ENCODE results near the gene CCDC15. TPM values are rescaled to one million over a fixed set of nuclear protein-coding genes. Genes with fewer than 3 reads are reported as not detected.

Gene CCDC15
- total RNA-seq, 1 donor from 2014 or later: not detected

DNA sequence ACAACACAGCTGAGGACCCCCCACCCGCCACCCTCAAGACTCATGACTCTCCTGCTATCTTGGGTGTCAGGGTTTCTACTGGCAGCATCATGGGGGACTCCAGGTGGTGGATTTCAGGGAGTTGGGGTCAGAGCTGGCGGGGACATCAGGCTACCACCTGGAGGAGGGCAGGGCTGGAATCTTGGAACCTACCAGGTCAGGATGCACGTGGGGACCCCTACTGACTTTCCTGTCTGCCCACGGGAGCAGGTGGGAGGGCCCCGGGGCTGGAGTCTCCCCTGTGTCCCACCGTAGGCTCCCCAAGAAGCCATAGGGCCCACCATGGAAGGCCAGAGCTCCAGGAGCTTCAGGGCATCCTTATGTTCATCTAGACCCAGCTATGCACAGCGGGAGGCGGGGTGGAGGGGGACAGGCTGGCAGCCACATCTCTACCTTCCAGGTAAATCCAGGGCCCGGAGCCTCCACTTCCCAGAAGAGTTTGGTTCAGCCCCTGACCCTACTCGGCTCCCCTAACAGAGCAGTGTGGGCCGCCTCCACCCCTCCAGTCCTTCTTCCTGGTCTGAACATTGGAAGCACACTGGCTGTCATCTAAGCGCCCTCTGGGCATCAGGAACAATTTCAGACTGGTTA lies 119.1 kb downstream of the CCDC15 start:
- no peaks in the 10 kb centered on the region for H3K9me3 ChIP-seq
- H3K27me3 ChIP-seq: no peaks in the 10 kb centered on the region
- no peak for DNase-seq (ENCODE audit: low spot score in 2 of 2)
- intact Hi-C loops (cut with DNase I): no loop called here
- no peaks in the 10 kb centered on the region for H3K4me1 ChIP-seq
- H3K27ac ChIP-seq: peak overlapping the region in 1 of 2 donors; percentile 18
- H3K4me3 ChIP-seq: no peak overlapping the region
- H3K36me3 ChIP-seq: no peaks in the 10 kb centered on the region
- TF ChIP-seq, protein P1, sequence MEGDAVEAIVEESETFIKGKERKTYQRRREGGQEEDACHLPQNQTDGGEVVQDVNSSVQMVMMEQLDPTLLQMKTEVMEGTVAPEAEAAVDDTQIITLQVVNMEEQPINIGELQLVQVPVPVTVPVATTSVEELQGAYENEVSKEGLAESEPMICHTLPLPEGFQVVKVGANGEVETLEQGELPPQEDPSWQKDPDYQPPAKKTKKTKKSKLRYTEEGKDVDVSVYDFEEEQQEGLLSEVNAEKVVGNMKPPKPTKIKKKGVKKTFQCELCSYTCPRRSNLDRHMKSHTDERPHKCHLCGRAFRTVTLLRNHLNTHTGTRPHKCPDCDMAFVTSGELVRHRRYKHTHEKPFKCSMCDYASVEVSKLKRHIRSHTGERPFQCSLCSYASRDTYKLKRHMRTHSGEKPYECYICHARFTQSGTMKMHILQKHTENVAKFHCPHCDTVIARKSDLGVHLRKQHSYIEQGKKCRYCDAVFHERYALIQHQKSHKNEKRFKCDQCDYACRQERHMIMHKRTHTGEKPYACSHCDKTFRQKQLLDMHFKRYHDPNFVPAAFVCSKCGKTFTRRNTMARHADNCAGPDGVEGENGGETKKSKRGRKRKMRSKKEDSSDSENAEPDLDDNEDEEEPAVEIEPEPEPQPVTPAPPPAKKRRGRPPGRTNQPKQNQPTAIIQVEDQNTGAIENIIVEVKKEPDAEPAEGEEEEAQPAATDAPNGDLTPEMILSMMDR (IDR thresholded peaks at IDR 0.05): no peak

DNA sequence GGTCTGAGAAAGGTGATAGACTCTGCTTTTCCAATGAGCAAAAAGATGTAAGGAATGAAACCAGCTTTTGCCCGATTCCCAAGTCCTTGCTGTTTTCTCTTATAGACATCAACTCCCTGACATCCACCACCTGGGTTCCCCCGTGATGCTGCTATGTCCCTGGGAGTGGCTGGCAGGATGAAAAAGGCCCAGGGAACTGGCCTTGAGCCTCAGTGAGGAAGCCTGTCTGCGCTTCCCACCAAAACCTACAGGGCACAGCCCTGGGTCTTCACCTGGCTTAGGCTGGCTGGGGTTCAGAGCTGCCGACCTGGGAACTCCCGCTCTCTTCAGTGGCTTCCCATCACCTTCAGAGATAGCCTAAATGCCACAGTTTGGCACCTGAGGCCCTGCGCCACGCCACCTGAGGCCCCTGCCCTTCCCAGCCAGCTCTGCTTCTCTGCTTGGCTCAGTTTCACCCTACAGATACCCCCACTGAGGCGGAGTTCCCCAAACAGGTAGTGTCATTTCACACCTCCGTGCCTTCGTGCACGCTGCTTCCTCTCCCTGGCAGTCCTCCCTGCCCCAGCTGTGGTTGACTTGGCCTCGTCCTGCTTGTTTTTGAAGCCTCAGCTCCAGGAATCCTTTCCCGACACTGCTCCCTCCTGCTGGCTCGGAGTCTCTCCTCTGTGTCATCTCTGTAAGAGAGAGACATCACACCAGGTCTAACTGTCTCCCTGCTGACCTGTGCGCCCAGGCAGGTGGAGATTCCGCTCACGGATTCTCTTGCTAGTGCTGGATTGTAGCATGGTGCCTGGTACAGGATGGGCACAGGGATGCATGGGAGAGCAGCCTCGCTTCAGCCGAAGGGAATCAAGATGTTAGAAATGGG lies 119.8 kb downstream of the CCDC15 start:
- intact Hi-C loops (cut with DNase I): no loop called here
- no peak for DNase-seq (ENCODE audit: low spot score in 2 of 2)
- H3K27ac ChIP-seq: no peak overlapping the region
- H3K4me3 ChIP-seq: no peak overlapping the region
- H3K9me3 ChIP-seq: no peaks in the 10 kb centered on the region
- no peaks in the 10 kb centered on the region for H3K4me1 ChIP-seq
- TF ChIP-seq, protein P1 (IDR thresholded peaks at IDR 0.05): no peak
- no peaks in the 10 kb centered on the region for H3K27me3 ChIP-seq
- H3K36me3 ChIP-seq: no peaks in the 10 kb centered on the region

DNA sequence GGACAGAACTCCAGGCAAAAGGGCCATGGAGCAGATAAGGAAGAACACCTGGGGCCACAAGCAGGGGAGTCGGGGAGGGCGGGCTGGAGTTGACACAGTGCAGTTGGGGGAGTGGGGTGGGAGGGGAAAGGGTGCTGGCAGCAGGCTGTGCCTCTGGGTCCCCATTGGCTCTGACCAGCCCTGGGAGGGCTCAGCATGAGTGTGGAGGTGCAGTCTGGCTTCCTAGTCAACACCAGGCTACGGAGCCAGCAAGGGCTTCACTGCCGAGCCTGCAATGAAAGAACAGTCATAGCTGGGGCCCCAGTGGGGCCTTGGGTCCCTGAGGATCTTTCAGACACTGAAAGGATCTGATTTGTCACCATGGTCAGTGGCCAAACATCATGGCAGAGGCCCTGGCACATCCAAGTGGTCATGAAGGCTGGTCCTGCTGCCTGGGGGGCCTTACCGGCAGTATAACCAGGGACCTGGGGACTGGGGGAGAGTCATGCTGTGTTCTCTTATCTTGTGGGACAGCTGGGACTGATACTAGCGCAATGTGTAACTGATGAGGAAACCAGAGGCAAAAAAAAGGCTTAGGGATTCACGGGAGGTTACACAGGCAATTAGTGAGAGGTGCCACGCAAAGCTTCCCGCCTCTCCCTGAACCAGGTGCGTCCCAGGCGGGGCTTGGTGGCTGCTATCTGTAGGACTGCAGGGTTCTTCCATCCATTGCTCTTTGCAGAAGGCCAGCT lies 120.7 kb downstream of the CCDC15 start:
- TF ChIP-seq, protein P1 (IDR thresholded peaks at IDR 0.05): no peak
- H3K27me3 ChIP-seq: no peaks in the 10 kb centered on the region
- no peak overlapping the region for H3K27ac ChIP-seq
- no peak overlapping the region for H3K4me3 ChIP-seq
- intact Hi-C loops (cut with DNase I): no loop called here
- no peak for DNase-seq (ENCODE audit: low spot score in 2 of 2)
- H3K4me1 ChIP-seq: no peaks in the 10 kb centered on the region
- H3K36me3 ChIP-seq: no peaks in the 10 kb centered on the region
- no peaks in the 10 kb centered on the region for H3K9me3 ChIP-seq

DNA sequence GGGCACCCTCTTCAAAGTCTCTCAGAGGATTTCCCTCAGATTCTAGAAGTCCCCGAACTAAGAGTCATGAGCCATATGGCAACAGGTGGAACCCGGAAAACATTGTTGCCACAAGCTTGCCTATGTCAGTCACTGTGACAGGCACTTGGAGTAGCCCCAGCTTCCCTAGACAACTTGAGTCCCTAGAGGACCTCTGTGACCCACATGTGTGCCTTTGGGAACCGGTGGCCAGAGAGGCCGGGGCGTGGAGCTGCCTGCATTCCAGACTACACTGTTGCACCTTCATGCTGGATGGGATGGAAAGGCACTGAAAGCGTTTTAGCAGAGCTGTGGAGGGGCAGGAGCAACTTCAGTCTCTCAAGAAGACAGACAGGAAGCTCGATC lies 121.2 kb downstream of the CCDC15 start:
- Histone ChIP-seq H3K4me3 (no peak overlapping the region), H3K27ac (no peak overlapping the region), H3K9me3 (no peaks in the 10 kb centered on the region), H3K4me1 (no peaks in the 10 kb centered on the region), H3K27me3 (no peaks in the 10 kb centered on the region), H3K36me3 (no peaks in the 10 kb centered on the region)
- TF ChIP-seq, protein P1 (IDR thresholded peaks at IDR 0.05): no peak
- intact Hi-C loops (cut with DNase I): no loop called here
- DNase-seq (ENCODE audit: low spot score in 2 of 2): no peak

DNA sequence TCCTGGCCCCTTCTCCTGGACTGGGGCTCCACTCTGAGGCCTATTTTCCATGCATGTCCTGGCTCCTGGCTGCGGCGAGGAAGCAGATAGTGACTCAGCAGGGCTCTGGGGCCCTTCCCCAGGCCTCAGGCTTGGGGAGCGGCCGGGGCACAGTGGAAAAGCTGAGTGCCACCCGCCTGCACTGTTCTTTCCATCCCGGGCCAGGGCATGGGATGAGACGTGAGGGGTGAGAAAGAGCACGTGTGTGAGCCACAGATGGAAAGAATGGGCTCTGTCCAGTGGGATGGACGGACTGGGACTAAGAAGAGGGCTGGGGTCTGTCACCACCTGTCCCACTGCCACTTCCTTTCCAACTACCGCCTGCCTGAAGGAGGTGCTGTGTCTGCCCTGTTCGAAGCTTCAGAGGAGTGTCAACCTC lies 121.9 kb downstream of the CCDC15 start:
- H3K36me3 ChIP-seq: no peaks in the 10 kb centered on the region
- H3K27ac ChIP-seq: no peak overlapping the region
- H3K4me3 ChIP-seq: no peak overlapping the region
- no peak for DNase-seq (ENCODE audit: low spot score in 2 of 2)
- intact Hi-C loops (cut with DNase I): no loop called here
- no peaks in the 10 kb centered on the region for H3K4me1 ChIP-seq
- TF ChIP-seq, protein P1 (IDR thresholded peaks at IDR 0.05): no peak
- H3K9me3 ChIP-seq: no peaks in the 10 kb centered on the region
- no peaks in the 10 kb centered on the region for H3K27me3 ChIP-seq

Measured in ascending aorta (tissue), 2 donors.